ENCODE data around the gene C1QTNF5. TPM values are rescaled to one million over a fixed set of nuclear protein-coding genes. Genes with fewer than 3 reads are reported as not detected.

C1QTNF5 gene
- total RNA-seq, 1 experiment from 2014 or later = 0.33 TPM

DNA sequence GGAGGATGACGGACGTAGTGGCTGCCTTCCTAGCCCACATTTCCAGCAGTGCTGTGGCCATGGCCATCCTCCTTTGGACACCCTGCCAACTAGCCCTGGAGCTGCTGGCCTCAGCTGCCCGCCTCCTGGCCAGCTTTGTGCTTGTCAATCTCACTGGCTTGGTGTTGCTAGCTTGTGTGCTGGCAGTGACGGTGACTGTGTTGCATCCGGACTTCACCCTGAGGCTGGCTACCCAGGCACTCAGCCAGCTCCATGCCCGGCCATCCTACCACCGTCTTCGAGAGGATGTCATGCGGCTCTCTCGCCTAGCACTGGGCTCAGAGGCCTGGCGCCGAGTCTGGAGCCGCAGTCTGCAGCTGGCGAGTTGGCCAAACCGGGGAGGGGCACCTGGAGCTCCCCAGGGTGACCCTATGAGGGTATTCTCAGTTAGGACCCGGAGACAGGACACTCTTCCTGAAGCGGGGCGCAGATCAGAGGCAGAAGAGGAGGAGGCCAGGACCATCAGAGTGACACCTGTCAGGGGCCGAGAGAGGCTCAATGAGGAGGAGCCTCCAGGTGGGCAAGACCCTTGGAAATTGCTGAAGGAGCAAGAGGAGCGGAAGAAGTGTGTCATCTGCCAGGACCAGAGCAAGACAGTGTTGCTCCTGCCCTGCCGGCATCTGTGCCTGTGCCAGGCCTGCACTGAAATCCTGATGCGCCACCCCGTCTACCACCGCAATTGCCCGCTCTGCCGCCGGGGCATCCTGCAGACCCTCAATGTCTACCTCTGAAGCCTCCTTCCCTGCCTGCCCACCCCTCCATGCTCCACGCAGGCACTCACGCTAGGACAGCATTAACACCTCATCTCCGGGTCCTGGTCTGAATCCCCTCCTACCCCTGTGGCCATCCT lies 4.8 kb downstream of the C1QTNF5 start:
- Histone ChIP-seq H2AK5ac (ENCODE audit: insufficient read length, low read length) (no peak overlapping the region), H3K18ac (ENCODE audit: insufficient read length, low read depth, low read length) (no peak overlapping the region), H3K27ac (ENCODE audit: insufficient read length, low read depth, low read length) (no peak overlapping the region), H2BK5ac (ENCODE audit: insufficient read length, low read length) (no peak overlapping the region), H3K4ac (ENCODE audit: low read depth, low read length) (no peak overlapping the region), H2BK120ac (ENCODE audit: low read depth, low read length, poor library complexity, severe bottlenecking) (no peak overlapping the region), H3K23me2 (ENCODE audit: insufficient read length, low read depth, low read length, poor library complexity, severe bottlenecking) (peaks cover 28% of the 10 kb centered on the region), H2BK15ac (ENCODE audit: low read depth, low read length) (no peak overlapping the region), H2BK12ac (ENCODE audit: insufficient read length, low read depth, low read length) (no peak overlapping the region), H3T11ph (ENCODE audit: low read length) (no peak overlapping the region), H3K4me1 (ENCODE audit: insufficient read depth, low read length) (no peaks in the 10 kb centered on the region; the same call in 1 of the 2 replicates), H4K8ac (replicated peaks; ENCODE audit: insufficient read length, low read depth, low read length) (no peak overlapping the region), H3K23ac (ENCODE audit: insufficient read length, low read depth, low read length) (no peak overlapping the region), H3K27me3 (ENCODE audit: insufficient read depth, low read length) (peaks cover 9% of the 10 kb centered on the region), H3K56ac (ENCODE audit: insufficient read length, low read depth, low read length) (no peak overlapping the region), H3K9me3 (ENCODE audit: control insufficient read depth, low read depth, low read length) (no peaks in the 10 kb centered on the region), H2AFZ (ENCODE audit: low read length) (no peak overlapping the region), H3K14ac (ENCODE audit: insufficient read depth, low read length) (no peak overlapping the region), H4K20me1 (ENCODE audit: control insufficient read depth, insufficient read depth, insufficient read length) (no peaks in the 10 kb centered on the region), H3K79me1 (ENCODE audit: insufficient read depth, low read depth, low read length, poor library complexity, severe bottlenecking) (peaks cover 9% of the 10 kb centered on the region), H4K91ac (ENCODE audit: insufficient read length, low read depth, low read length) (no peak overlapping the region), H3K9ac (ENCODE audit: extremely low read depth, insufficient read length, low read length) (peak overlapping the region; percentile 97), H4K5ac (ENCODE audit: insufficient read length, low read depth, low read length) (no peak overlapping the region), H2BK20ac (ENCODE audit: low read depth, low read length, poor library complexity, severe bottlenecking) (no peak overlapping the region), H3K79me2 (ENCODE audit: insufficient read depth, low read length) (peaks cover 13% of the 10 kb centered on the region; the same call in 1 of the 2 replicates), H3K4me2 (ENCODE audit: insufficient read depth, insufficient read length, low read length) (peak overlapping the region; percentile 97)
- no peak for DNase-seq
- no peak for TF ChIP-seq CTCF (conservative IDR thresholded peaks at IDR 0.05)
- peak overlapping the region; percentile 99 for H3K4me3 Mint-ChIP-seq
- H3K9me3 Mint-ChIP-seq = no peaks in the 10 kb centered on the region; a peak in 1 of 5 replicates
- H3K4me1 Mint-ChIP-seq = peaks cover 49 to 75% of the 10 kb centered on the region in 2 experiments
- peak overlapping the region in 2 of 3 experiments; percentile 83 to 99; a peak in 3 of 7 replicates for H3K27ac Mint-ChIP-seq
- H3K27me3 Mint-ChIP-seq (ENCODE audit: low read depth) = peaks cover 20% of the 10 kb centered on the region
- H3K36me3 Mint-ChIP-seq (ENCODE audit: insufficient read depth in 1 of 3, low read depth in 3 of 3) = peaks cover 13 to 18% (median 15%) of the 10 kb centered on the region in 3 experiments
- WGBS (ENCODE audit: extremely low coverage, insufficient read length, low lambda C conversion rate) = no CpG with 5 or more reads among the region's 30 CpGs

Data from H9 (cell line).